Thymus (tissue), 11 donors: ENCODE measurements around the gene AFAP1. TPM values are rescaled to one million over a fixed set of nuclear protein-coding genes. Genes with fewer than 3 reads are reported as not detected.

Experiments used
- DNase-seq, 9 donors: peaks; one replicate each; pipeline ENCODE4 v3.0.0-alpha.2; 2013; ENCODE audit warnings: low spot score in 9 of 9, low read depth in 6 of 9, missing footprints in 1 of 9
- H3K27ac ChIP-seq, 2 donors: one replicate each; pipeline ENCODE4 v1.5.1; 2013; ENCODE audit warnings: control low read depth in 1 of 2, low read depth in 1 of 2, low read length in 1 of 2, mild to moderate bottlenecking in 1 of 2, moderate library complexity in 1 of 2
- H3K27me3 ChIP-seq, 2 donors: one replicate each; pipeline ENCODE4 v1.5.1; 2013; ENCODE audit warnings: low read length in 1 of 2; ENCODE audit not compliant: control insufficient read depth in 2 of 2, insufficient read depth in 1 of 2
- H3K36me3 ChIP-seq, 2 donors: one replicate each; pipeline ENCODE4 v1.5.1; 2013; ENCODE audit warnings: low read length in 1 of 2, mild to moderate bottlenecking in 1 of 2, moderate library complexity in 1 of 2; ENCODE audit not compliant: control insufficient read depth in 2 of 2, insufficient read depth in 2 of 2
- H3K4me1 ChIP-seq, 2 donors: one replicate each; pipeline ENCODE4 v1.5.1; 2013; ENCODE audit warnings: low read length in 2 of 2; ENCODE audit not compliant: control insufficient read depth in 2 of 2, insufficient read depth in 2 of 2
- H3K4me3 ChIP-seq, 2 donors: one replicate each; pipeline ENCODE4 v1.5.1; 2013; ENCODE audit warnings: low read length in 2 of 2, control low read depth in 1 of 2, mild to moderate bottlenecking in 1 of 2
- H3K9me3 ChIP-seq, 2 donors: one replicate each; pipeline ENCODE4 v1.5.1; 2013; ENCODE audit warnings: low read length in 1 of 2, mild to moderate bottlenecking in 1 of 2; ENCODE audit not compliant: control insufficient read depth in 2 of 2, insufficient read depth in 1 of 2
- WGBS: extraction: QIAGEN DNeasy Blood & Tissue Kit; methylation state at CpG from one replicate; pipeline ENCODE4 v1.1.7; 2013; 5-methylcytosine and 5-hydroxymethylcytosine counted together
- polyA plus RNA-seq: library from polyadenylated mRNA; stranded (reverse); fragments of 200-250 nt; gene quantifications from one replicate; pipeline ENCODE4 v1.2.3, GENCODE V29; 2013
- total RNA-seq: library from RNA; stranded (reverse); fragments of 120-200 nt; gene quantifications from one replicate; pipeline ENCODE4 v1.2.4, GENCODE V29; 2013
- donor health status: healthy.

The AFAP1 gene
- total and polyA plus RNA-seq, 2 donors: 3.2 to 4.5 TPM

DNA sequence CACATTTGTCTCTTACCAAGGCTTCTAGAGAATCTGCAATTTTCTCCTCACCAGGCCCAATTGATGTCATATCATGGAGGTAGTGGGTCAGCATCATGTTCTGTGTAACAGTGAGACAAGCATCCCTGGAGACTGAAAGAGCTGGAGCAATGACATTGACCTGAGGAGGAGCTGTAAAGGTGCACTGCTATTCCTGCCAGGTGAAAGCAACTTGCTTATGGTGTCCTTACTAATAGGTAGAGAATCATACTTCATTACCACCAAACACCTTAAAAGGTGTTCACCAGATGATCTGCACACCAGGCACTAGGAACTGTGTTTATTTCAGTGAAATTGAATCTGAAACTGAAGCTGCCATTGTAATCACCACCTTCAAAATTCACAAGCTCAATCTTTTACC is 188.7 kb downstream of the AFAP1 start:
- Histone ChIP-seq H3K4me1 (peaks cover 0 to 2% of the 10 kb centered on the region in 2 donors), H3K27ac (no peak overlapping the region), H3K9me3 (no peaks in the 10 kb centered on the region), H3K36me3 (no peaks in the 10 kb centered on the region), H3K4me3 (no peak overlapping the region), H3K27me3 (no peaks in the 10 kb centered on the region)
- no peak for DNase-seq

DNA sequence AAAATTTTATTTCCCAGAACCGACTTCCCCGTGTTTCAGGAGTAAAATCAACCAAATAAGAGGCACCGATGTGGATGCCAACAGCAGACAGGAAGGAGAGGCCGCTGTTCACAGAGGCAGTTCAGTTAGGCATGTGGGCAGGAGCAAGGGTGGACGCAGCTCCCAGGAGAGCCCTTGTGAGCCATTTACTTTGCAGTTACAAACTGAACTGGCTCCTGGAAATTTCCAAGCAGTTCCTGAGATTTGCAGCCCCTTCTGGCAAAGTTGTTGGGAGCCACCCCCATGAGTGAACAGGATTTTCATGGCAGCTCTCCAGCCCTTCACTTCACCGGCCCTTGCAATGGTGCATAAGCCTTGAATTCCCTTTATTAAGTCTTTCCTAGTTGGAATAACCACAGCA is 189.1 kb downstream of the AFAP1 start:
- DNase-seq: no peak
- Histone ChIP-seq H3K27me3 (no peaks in the 10 kb centered on the region), H3K4me1 (peaks cover 0 to 2% of the 10 kb centered on the region in 2 donors), H3K4me3 (no peak overlapping the region), H3K36me3 (no peaks in the 10 kb centered on the region), H3K9me3 (no peaks in the 10 kb centered on the region), H3K27ac (no peak overlapping the region)
- 74% methylated on average over 6 of the region's 6 CpGs for WGBS

DNA sequence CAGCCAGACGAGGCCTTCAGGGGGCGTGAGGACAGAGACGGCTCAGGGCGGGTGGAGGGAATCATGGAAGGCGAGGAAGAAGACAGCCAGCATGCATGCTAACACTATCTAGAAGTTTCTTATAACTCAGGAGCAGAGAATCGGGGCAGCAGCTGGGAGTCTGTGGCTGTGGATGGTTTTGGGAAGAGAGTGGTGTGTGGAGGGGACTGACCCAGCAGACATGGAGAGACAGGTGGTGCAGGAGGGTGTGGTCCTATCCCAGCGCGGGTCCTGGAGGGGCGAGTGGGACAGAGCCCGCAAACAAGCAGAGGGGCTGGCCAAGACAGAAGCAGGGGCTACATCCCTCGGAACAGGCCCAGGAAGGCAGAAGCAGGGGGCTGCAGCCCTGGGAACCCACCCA is 192.1 kb downstream of the AFAP1 start:
- DNase-seq: no peak
- H3K9me3 ChIP-seq: no peaks in the 10 kb centered on the region

DNA sequence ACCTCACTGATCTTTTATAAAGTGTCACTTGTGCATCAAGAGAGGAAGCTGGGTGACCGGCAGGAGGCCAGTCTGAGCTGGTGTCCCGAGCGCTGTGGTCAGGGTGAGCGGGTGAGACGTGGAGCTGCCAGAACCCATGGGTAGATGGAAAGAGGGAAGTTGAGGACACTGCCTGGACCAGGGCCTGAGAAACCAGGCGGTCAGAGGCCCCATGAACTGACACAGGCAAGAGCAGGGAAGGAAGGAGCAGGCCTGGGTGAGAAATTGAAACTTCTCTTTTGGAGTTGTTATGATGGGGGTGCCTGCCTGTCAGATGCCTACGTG is 192.6 kb downstream of the AFAP1 start:
- 81% methylated on average over 7 of the region's 7 CpGs for WGBS
- no peak for DNase-seq
- Histone ChIP-seq H3K36me3 (no peaks in the 10 kb centered on the region), H3K9me3 (no peaks in the 10 kb centered on the region), H3K4me1 (peaks cover 0 to 2% of the 10 kb centered on the region in 2 donors), H3K27me3 (no peaks in the 10 kb centered on the region), H3K27ac (no peak overlapping the region), H3K4me3 (no peak overlapping the region)

More for the DNA sequence above, 192.1 kb downstream of the AFAP1 start:
- WGBS: 93% methylated on average over 11 of the region's 11 CpGs
- Histone ChIP-seq H3K4me3 (no peak overlapping the region), H3K36me3 (no peaks in the 10 kb centered on the region), H3K27me3 (no peaks in the 10 kb centered on the region), H3K27ac (no peak overlapping the region), H3K4me1 (peaks cover 0 to 2% of the 10 kb centered on the region in 2 donors)

DNA sequence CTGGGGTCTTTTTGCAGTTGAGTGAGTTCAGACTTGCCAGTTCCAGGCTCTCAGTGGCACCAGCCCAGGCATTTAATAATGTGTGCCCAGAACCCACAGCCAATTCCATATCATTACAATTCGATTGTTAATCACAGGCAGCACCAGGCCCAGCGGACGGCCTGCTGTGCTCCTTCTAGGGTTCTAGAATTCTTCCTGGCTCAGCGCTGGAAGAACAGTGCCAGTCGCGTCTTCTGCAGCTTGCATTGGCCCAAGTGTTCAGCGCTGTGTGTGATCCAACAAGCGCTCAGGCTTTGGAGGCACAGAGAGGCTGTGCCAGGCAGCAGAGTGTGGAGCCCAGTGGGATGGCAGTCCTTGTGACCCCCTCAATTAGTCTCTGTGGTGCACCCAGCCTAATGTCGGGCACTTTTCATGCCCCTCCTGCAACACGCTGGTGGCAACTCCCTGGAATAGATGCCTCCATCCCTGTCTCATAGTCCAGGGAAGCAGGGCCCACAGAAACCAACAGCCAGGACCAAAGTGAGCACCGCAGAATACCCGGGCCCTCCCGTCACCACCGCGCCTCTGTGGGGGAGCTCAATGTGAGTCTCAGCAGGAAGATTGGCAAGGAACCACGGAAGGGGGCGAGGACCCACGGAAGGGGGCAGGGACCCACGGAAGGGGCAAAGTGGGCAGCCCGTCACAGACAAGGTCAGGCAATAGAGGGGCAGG is 193.2 kb downstream of the AFAP1 start:
- Histone ChIP-seq H3K9me3 (no peaks in the 10 kb centered on the region), H3K4me3 (no peak overlapping the region), H3K4me1 (peaks cover 0 to 2% of the 10 kb centered on the region in 2 donors), H3K27me3 (no peaks in the 10 kb centered on the region), H3K36me3 (no peaks in the 10 kb centered on the region), H3K27ac (no peak overlapping the region)
- DNase-seq: no peak
- 94% methylated on average over 20 of the region's 20 CpGs for WGBS

DNA sequence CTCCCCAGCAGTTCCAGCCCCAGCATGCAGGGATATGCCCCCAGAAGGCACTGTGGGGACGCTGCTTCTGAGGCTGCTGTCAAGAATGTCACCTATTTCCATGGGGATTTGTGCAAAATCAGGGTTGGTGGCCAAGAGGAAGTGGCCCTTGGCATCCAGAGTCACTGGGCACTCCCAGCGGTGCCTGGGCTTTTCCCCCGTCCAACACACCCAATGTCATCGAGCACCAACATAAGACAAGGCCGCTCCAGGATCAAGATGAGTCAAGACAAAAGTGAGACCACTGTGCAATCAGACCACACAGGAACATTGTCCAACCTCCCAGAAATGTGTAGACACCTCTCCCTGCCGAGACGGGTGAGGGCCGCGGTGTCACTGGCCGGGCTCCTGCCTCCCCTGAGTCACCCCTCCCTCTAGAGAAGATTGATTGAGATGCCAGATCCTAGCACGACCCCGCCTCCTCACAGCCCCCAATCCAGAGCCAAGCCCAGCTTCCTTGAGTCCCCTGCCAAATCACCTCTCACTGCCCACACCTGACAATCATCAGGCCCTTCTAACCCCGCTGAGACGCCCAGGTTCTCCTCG is 194.3 kb downstream of the AFAP1 start:
- no peak overlapping the region for H3K4me3 ChIP-seq
- no peaks in the 10 kb centered on the region for H3K36me3 ChIP-seq
- H3K9me3 ChIP-seq: no peaks in the 10 kb centered on the region
- WGBS: 84% methylated on average over 15 of the region's 15 CpGs
- no peak overlapping the region for H3K27ac ChIP-seq
- no peak for DNase-seq
- peaks cover 0 to 2% of the 10 kb centered on the region in 2 donors for H3K4me1 ChIP-seq
- no peaks in the 10 kb centered on the region for H3K27me3 ChIP-seq

DNA sequence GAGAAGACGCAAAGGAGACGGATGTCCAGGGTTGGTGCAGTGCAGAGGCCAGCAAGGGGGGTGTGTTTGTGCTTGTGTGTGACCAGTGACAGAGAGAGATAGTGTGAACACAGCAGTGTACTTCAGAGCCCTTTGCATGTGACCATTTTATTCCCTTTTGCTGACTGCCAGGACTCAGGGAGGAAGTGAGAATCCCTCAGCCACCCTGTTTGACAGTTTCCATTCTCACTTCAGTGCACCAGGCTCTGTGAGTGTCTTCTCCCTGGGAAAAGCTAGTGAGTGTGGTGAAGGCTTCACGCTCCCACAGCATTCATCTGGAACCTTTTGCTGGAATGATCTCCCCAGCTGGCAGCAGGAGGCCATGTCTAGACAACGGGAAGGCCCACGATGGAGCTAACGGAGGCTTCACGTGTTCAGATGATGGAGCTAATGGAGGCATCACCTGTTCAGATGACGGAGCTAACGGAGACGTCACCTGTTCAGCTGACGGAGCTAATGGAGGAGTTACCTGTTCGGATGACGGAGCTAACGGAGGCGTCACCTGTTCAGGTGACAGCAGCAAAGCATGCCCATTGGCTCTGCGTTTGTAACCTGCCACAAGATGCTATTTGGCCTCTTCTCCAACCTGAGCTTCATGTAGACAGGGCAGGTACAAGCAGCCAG is 195.4 kb downstream of the AFAP1 start:
- H3K9me3 ChIP-seq: no peaks in the 10 kb centered on the region
- no peak overlapping the region for H3K4me3 ChIP-seq
- H3K27ac ChIP-seq: no peak overlapping the region
- WGBS: 89% methylated on average over 16 of the region's 16 CpGs
- peaks cover 0 to 2% of the 10 kb centered on the region in 2 donors for H3K4me1 ChIP-seq
- H3K36me3 ChIP-seq: no peaks in the 10 kb centered on the region
- no peaks in the 10 kb centered on the region for H3K27me3 ChIP-seq
- DNase-seq: no peak

DNA sequence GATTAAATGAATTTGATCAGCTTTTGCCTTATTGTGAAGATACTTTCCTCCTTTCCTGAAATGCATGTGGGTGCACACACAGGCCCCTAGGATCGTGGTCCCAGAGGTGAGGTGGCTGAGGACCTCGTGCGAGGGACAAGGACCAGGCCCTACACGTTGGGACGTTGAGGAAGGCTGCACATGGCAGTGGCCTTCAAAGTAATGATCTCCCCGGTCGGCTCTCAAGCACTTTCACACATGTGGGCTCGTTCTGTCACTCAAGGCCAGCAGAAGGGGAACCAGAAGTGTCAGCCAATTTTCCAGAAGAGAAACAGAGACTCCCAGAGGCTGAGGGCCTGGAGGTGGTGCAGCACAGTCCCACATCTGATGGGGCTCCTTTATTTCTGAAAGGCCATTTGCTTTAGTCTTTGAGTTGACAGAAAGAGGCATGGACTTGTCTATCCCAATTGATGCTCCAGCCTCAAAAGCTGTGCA is 196.8 kb downstream of the AFAP1 start:
- WGBS: 81% methylated on average over 8 of the region's 8 CpGs
- Histone ChIP-seq H3K4me3 (no peak overlapping the region), H3K27me3 (no peaks in the 10 kb centered on the region), H3K27ac (no peak overlapping the region), H3K4me1 (no peaks in the 10 kb centered on the region), H3K36me3 (no peaks in the 10 kb centered on the region), H3K9me3 (no peaks in the 10 kb centered on the region)
- DNase-seq: no peak
